NCI-H1092 treated with DMSO at 0.1 percent for 48 hours (cell line): ENCODE results near the gene ATXN1.

Source experiments
- DNase-seq: peaks from one replicate; lab custom pipeline; 2025; lab: John Stamatoyannopoulos, UW

ATXN1 gene

DNA sequence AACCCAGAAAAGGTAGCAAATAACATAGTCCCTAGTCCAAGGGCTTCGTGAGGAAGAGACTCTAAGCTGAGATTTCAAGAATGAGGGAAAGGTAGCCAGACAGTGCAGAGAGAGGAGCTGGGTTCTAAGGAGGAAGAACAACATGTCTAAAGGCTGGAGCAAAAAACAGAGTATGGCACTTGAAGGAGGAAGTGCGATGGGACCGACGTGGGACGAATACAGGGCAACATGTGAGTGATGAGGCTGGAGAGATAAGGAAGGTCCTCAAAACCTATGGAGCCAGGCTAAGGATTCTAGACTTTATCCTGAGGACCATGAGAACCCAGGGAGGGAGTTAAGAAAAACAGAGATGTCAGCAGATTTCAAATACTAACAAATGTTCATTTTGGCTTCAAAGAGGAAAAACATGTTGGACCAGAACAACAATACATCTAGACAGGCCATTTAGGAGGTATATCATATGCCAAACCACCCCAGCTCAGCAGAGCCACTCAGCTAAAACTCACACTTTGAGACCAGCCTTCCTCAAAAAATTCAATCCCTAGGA, 17.5 kb downstream of the ATXN1 start:
- no peak for DNase-seq

- no peak for DNase-seq
Observed at GRCh38 chr6:16742116-16742515, 19.1 kb downstream of the ATXN1 start.

- no peak for DNase-seq
Observed at GRCh38 chr6:16741112-16742016, 19.9 kb downstream of the ATXN1 start.

GRCh38 chr6:16740097-16740496, 21.2 kb downstream of the ATXN1 start:
- DNase-seq, result no peak

DNA sequence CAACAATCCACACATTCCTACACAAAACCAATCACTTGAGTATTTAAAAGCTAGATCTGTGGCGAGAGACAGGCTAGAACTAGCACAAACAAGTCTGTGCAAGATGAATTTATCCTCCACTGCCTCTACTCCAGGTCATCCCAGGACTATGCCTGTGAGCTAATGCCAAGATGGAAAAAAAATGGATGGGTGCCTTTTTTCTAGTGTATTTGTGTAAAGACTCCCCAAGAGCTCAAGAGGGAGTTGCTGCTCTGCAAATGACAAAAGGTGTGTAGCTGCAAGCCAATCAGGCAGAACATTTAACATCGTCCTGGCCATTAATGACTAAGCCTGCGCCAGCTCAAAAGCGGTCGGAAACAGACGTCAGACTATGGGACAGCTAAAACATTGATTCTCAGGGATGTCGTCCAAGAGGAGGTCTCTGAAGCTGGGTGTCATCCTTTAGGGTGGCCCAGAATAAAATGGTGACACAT, 21.9 kb downstream of the ATXN1 start:
- no peak for DNase-seq

DNA sequence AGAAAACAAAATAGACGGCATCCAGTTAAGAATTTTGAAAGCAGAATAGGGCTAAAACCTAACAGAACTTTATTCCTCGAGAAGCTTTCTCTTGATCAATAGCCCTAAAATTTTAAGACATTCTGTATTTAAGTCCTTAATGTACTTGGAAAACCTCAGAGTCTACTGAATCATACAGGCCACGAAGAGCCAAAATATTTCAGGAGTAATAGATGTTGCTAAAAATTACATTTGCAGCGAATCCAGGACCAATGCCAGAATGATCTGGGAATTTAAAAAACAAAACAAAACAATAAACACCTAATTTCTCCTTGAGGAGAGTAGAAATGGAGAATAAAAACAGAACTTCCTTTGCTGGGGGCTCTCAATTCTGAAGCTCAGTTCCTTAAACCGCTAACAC, 23.3 kb downstream of the ATXN1 start:
- DNase-seq, result no peak

DNA sequence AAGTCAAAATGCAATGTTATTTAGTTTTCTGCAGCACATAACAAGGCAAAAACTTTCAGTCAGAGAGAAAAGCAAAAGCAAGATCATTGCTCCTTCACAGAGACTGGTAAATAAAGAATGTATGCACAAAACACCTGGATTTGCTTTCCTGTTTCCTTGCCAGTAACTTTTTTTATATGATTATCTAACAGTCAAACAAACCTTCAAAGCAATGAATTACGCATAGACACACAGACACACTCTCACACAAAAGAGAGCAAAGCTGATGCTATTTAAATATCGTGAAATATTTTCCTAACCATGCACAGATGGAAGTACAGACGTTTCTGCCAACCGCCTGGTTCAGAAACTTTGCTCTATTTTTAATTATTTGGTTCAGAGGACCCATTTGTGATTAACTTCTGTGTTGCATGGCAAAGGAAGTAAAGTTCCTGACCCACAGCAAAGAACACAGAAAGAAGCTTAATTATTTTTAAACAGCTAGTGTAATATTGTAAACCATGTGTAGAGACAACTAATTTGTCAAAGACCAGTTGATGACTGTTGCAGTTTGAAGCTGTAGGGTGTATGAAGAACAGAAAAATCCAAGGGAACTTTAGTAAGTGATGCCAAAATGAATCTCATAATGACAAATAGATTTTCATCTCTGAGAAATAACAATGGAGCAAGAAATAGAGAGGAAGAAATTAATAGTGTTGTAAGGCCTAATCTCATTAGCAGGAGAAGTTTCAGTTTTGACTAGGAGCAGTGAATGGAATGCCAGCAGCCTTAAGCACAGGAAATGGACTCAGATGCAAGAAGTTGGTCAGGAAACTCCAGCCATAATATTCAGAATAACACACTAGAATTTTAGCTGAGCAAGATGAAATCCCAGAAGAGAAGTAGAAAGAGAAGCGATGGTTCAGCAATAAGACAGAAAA, 24.1 kb downstream of the ATXN1 start:
- DNase-seq, result no peak

DNA sequence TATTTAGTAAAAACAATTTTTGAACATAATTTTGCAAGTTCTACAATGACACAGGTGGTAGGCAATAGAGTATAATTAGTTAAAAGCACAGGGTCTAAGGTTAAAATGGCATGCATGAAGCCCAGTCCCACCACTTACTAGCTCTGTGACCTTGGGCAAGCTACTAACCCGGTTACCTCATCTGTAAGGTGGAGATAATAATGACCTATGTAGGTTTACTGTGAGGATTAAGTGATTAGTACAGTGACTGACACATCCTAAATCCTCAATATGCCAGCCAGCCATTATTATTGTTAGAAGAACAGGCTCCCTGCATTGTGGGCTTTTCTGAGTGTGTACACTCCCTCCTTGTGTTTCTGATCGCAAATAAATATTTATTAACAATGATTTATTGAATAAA, 26.2 kb downstream of the ATXN1 start:
- no peak for DNase-seq

DNA sequence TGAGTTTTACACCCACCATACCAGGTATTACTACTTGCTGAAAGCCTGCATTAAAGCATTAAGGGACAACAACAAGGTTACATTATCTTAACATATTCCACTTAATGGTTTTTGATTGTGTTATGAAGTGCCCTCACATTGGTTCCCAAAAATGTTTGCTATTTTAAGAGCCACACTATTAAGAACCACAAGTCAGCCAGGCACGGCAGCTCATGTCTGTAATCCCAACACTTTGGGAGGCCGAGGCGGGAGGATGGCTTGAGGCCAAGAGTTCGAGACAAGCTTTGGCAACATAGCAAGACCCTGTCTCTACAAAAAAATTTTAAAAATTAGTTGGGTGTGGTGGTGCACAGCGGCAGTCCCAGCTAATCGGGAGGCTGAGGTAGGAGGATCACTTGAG, 28.2 kb downstream of the ATXN1 start:
- no peak for DNase-seq

DNA sequence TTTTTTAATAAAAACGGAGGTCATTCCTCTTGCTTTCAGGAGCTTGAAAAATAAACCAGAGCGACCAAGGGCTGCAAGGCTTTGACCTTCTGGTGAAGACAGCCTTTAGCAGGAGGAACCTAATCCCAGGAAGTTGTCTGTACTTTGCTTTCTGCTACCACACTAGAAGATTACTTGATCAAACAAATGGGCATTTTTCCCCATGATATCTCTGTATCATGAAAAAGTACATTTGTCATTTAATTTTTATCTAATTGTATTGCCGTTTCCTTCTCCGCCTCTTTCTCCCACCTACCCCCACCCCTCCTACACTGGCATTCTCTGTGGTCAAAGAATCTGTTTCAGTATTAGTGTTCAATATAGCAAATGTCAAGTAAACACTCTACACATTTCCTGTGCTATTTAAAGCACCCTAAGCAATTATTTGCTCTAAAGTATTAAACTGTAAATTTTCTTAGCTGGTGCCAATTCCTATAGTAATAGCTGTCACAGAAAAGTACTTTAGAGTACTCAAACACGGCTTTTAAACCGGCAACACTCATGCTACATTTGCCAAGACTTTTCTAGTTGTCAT, 29.7 kb downstream of the ATXN1 start:
- DNase-seq, result no peak

- DNase-seq, result no peak
Observed at GRCh38 chr6:16730738-16731477, 30.4 kb downstream of the ATXN1 start.

DNA sequence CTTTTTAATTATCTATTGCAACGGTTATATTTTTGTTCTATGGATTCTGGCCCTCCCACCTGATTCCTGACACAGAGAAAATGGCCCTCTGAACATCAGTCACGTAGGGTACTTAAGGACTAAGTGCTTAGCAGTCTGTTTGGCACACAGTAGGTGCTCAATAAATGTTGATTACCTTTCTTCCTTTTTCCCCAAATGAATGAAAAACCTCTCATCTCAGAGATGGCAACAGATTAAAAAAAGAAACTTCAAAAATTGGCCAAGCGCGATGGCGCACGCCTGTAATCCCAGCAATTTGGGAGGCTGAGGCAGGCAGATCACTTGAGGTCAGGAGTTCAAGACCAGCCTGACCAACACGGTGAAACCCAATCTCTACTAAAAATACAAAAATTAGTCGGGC, 31.5 kb downstream of the ATXN1 start:
- no peak for DNase-seq

GRCh38 chr6:16729183-16729691, 32.0 kb downstream of the ATXN1 start:
- DNase-seq, result no peak

- no peak for DNase-seq
Observed at GRCh38 chr6:16728513-16729182, 32.6 kb downstream of the ATXN1 start.

- no peak for DNase-seq
Observed at GRCh38 chr6:16727996-16728395, 33.3 kb downstream of the ATXN1 start.

DNA sequence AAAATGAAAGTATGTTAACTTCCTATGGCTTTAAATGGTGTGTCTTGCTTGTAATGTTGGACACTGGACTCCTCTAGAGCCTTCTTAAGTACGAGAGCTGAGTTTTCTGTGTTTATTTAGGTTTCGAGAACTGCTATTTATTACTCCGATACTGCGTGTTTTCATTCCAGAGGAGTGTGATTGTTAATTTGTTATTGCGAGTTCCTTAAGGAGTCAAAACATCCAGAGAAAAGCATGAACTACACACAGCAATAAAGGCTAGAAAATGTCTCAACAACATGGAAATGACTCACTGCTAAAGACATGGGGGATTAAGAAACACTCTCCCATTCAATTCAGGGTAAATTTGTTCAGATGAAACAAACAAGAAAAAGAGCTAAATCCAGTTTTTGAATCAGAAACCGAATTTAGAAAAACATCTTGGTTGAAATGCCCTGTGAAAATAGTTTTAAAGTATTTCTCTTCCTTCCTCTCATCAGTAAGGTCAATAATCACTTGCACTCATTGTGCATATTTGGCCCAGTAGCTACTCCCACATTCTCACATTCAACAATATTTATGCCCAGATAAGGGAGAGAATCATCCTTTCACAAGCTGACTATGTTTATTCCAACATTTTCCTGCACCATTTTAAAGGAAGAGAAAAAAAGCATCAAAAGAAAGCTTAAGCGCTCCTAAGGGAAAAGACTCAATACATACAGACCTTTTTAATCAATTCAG, 36.0 kb downstream of the ATXN1 start:
- no peak for DNase-seq

GRCh38 chr6:16723826-16724225, 37.4 kb downstream of the ATXN1 start:
- DNase-seq, result no peak

- no peak for DNase-seq
Observed at GRCh38 chr6:16723402-16723801, 37.9 kb downstream of the ATXN1 start.

DNA sequence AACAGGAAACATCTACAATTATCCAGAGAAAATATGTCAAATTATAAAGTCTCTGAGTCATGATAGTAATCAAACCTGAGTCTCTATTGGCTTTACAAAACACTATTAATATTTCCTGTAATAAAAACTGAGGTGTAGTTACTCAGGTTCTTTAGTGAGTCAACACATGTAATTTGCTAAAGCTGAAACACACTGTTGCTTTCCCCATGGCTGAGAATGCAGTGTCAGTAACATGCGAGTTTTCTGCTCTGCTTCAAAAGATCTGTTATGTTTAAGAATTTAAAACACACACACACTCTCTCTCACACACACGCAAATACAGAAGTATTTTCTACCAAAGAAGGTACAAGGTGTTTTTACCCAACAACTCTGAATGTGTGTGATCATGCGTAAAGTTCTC, 38.6 kb downstream of the ATXN1 start:
- no peak for DNase-seq

DNA sequence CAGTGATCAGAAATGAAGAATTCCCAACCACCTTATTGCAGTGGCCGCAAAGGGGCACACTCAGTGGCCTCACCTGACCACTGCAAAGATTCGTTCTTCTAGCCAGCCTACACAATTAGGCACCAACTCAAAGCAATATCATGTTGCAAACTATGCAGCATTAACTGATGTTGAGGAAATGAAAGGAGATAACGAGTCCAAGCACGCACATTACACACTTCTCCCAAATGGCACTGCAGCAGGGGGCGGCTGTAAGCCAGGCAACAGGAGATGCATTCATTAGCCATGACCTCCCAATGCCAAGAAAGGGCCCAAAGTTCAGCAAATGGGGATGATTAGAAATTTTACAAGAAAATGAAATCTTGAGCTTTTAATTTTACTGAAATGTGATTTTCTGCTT, 39.3 kb downstream of the ATXN1 start:
- DNase-seq, result no peak
